ENCODE results near the gene ZNF384. TPM values are rescaled to one million over a fixed set of nuclear protein-coding genes. Genes with fewer than 3 reads are reported as not detected.

ZNF384 gene
- total RNA-seq, 1 experiment from 2014 or later = 88.0 TPM

GRCh38 chr12:6696690-6697583, 7.8 kb upstream of the ZNF384 start:
- H2BK12ac ChIP-seq (ENCODE audit: insufficient read length, low read depth, low read length) = no peak overlapping the region
- no peak overlapping the region for H3K9ac ChIP-seq (ENCODE audit: extremely low read depth, insufficient read length, low read length)
- no peak overlapping the region for H4K91ac ChIP-seq (ENCODE audit: insufficient read length, low read depth, low read length)
- peaks cover 3 to 19% (median 8%) of the 10 kb centered on the region in 3 experiments for H3K36me3 Mint-ChIP-seq (ENCODE audit: insufficient read depth in 1 of 3, low read depth in 3 of 3)
- H3K18ac ChIP-seq (ENCODE audit: insufficient read length, low read depth, low read length) = no peak overlapping the region
- H2BK20ac ChIP-seq (ENCODE audit: low read depth, low read length, poor library complexity, severe bottlenecking) = no peak overlapping the region
- peak overlapping the region in 1 of 3 experiments; percentile 38; a peak in 2 of 7 replicates for H3K27ac Mint-ChIP-seq
- H3T11ph ChIP-seq (ENCODE audit: low read length) = no peak overlapping the region
- H2BK15ac ChIP-seq (ENCODE audit: low read depth, low read length) = no peak overlapping the region
- peaks cover 0 to 2% of the 10 kb centered on the region in 2 experiments; a peak in 2 of 5 replicates for H3K9me3 Mint-ChIP-seq
- no peaks in the 10 kb centered on the region for H3K79me2 ChIP-seq (ENCODE audit: insufficient read depth, low read length)
- H2BK120ac ChIP-seq (ENCODE audit: low read depth, low read length, poor library complexity, severe bottlenecking) = no peak overlapping the region
- H2BK5ac ChIP-seq (ENCODE audit: insufficient read length, low read length) = no peak overlapping the region
- no peak overlapping the region for H3K4ac ChIP-seq (ENCODE audit: low read depth, low read length)
- no peak overlapping the region for H4K8ac ChIP-seq (replicated peaks; ENCODE audit: insufficient read length, low read depth, low read length)
- no peak overlapping the region; a peak in 1 of 5 replicates for H3K4me3 Mint-ChIP-seq
- H3K27me3 ChIP-seq (ENCODE audit: insufficient read depth, low read length) = peaks cover 3% of the 10 kb centered on the region; the same call in 1 of the 2 replicates
- no peaks in the 10 kb centered on the region for H3K79me1 ChIP-seq (ENCODE audit: insufficient read depth, low read depth, low read length, poor library complexity, severe bottlenecking)
- peaks cover 17% of the 10 kb centered on the region for H3K23me2 ChIP-seq (ENCODE audit: insufficient read length, low read depth, low read length, poor library complexity, severe bottlenecking)
- no CpG with 5 or more reads among the region's 17 CpGs for WGBS (ENCODE audit: extremely low coverage, insufficient read length, low lambda C conversion rate)
- no peak overlapping the region for H3K27ac ChIP-seq (ENCODE audit: insufficient read length, low read depth, low read length)
- H3K23ac ChIP-seq (ENCODE audit: insufficient read length, low read depth, low read length) = no peak overlapping the region
- no peak for TF ChIP-seq CTCF (conservative IDR thresholded peaks at IDR 0.05)
- no peaks in the 10 kb centered on the region for H3K9me3 ChIP-seq (ENCODE audit: control insufficient read depth, low read depth, low read length)
- H2AFZ ChIP-seq (ENCODE audit: low read length) = no peak overlapping the region
- H3K4me1 ChIP-seq (ENCODE audit: insufficient read depth, low read length) = peaks cover 3% of the 10 kb centered on the region
- H3K56ac ChIP-seq (ENCODE audit: insufficient read length, low read depth, low read length) = no peak overlapping the region
- H3K4me2 ChIP-seq (ENCODE audit: insufficient read depth, insufficient read length, low read length) = no peak overlapping the region
- no peak overlapping the region for H4K5ac ChIP-seq (ENCODE audit: insufficient read length, low read depth, low read length)
- H3K4me1 Mint-ChIP-seq = peaks cover 21 to 22% of the 10 kb centered on the region in 2 experiments
- H2AK5ac ChIP-seq (ENCODE audit: insufficient read length, low read length) = no peak overlapping the region
- no peaks in the 10 kb centered on the region for H4K20me1 ChIP-seq (ENCODE audit: control insufficient read depth, insufficient read depth, insufficient read length)
- peaks cover 44% of the 10 kb centered on the region for H3K27me3 Mint-ChIP-seq (ENCODE audit: low read depth)
- H3K14ac ChIP-seq (ENCODE audit: insufficient read depth, low read length) = no peak overlapping the region
- no peak for DNase-seq

Measured in H9 (cell line).